Measurements from ENCODE around the gene TAGLN2. TPM values are rescaled to one million over a fixed set of nuclear protein-coding genes. Genes with fewer than 3 reads are reported as not detected.

Gene TAGLN2
- total and polyA plus RNA-seq, 2 experiments from 2014 or later: 122 to 292 TPM

GRCh38 chr1:159895286-159895685, 30.0 kb downstream of the TAGLN2 start:
- H3K27me3 ChIP-seq: no peaks in the 10 kb centered on the region
- H3K4me1 ChIP-seq (ENCODE audit: insufficient read depth): peaks cover 8% of the 10 kb centered on the region
- no peak overlapping the region for H3K4me3 ChIP-seq
- H2AFZ ChIP-seq: no peak overlapping the region
- 72% methylated on average over 3 of the region's 3 CpGs for WGBS (ENCODE audit: low lambda C conversion rate, missing lambda C conversion rate)
- no peaks in the 10 kb centered on the region for H3K9me2 ChIP-seq (replicated peaks; ENCODE audit: insufficient read depth)
- H4K20me1 ChIP-seq (ENCODE audit: insufficient read depth, poor library complexity, severe bottlenecking): no peaks in the 10 kb centered on the region
- H3K4me2 ChIP-seq: no peak overlapping the region
- no peak overlapping the region for H3K27ac ChIP-seq
- H3K79me2 ChIP-seq: no peaks in the 10 kb centered on the region
- no peaks in the 10 kb centered on the region for H3K9me3 ChIP-seq (ENCODE audit: low read depth)
- no peak for DNase-seq (ENCODE audit: low spot score)
- TF ChIP-seq EZH2phosphoT487 (IDR thresholded peaks at IDR 0.05; ENCODE audit: low read depth, severe bottlenecking, unreplicated experiment): no peak
- H3K36me3 ChIP-seq (replicated peaks; ENCODE audit: insufficient read depth, low read depth): no peaks in the 10 kb centered on the region

- Histone ChIP-seq H2AFZ (no peak overlapping the region), H3K79me2 (no peaks in the 10 kb centered on the region), H4K20me1 (ENCODE audit: insufficient read depth, poor library complexity, severe bottlenecking) (no peaks in the 10 kb centered on the region), H3K4me3 (no peak overlapping the region), H3K36me3 (replicated peaks; ENCODE audit: insufficient read depth, low read depth) (no peaks in the 10 kb centered on the region), H3K27me3 (no peaks in the 10 kb centered on the region), H3K9me2 (replicated peaks; ENCODE audit: insufficient read depth) (no peaks in the 10 kb centered on the region), H3K27ac (no peak overlapping the region), H3K4me1 (ENCODE audit: insufficient read depth) (peaks cover 6% of the 10 kb centered on the region), H3K4me2 (no peak overlapping the region), H3K9me3 (ENCODE audit: low read depth) (no peaks in the 10 kb centered on the region)
- no peak for DNase-seq (ENCODE audit: low spot score)
- TF ChIP-seq CTCF (IDR thresholded peaks at IDR 0.05; ENCODE audit: poor library complexity): peak; percentile 22
- TF ChIP-seq EZH2phosphoT487 (IDR thresholded peaks at IDR 0.05; ENCODE audit: low read depth, severe bottlenecking, unreplicated experiment): no peak
- no peak for TF ChIP-seq EZH2 (IDR thresholded peaks at IDR 0.05; ENCODE audit: borderline replicate concordance)
- WGBS (ENCODE audit: low lambda C conversion rate, missing lambda C conversion rate): 54% methylated on average over 5 of the region's 5 CpGs
Measured at GRCh38 chr1:159892944-159893343, 32.4 kb downstream of the TAGLN2 start.

GRCh38 chr1:159891275-159892157, 33.8 kb downstream of the TAGLN2 start:
- H3K4me1 ChIP-seq (ENCODE audit: insufficient read depth): peaks cover 5% of the 10 kb centered on the region
- no peak overlapping the region for H3K4me3 ChIP-seq
- 54% methylated on average over 7 of the region's 7 CpGs for WGBS (ENCODE audit: low lambda C conversion rate, missing lambda C conversion rate)
- no peaks in the 10 kb centered on the region for H3K36me3 ChIP-seq (replicated peaks; ENCODE audit: insufficient read depth, low read depth)
- no peaks in the 10 kb centered on the region for H3K9me3 ChIP-seq (ENCODE audit: low read depth)
- no peaks in the 10 kb centered on the region for H3K9me2 ChIP-seq (replicated peaks; ENCODE audit: insufficient read depth)
- no peak overlapping the region for H3K27ac ChIP-seq
- no peak overlapping the region for H2AFZ ChIP-seq
- no peaks in the 10 kb centered on the region for H4K20me1 ChIP-seq (ENCODE audit: insufficient read depth, poor library complexity, severe bottlenecking)
- no peaks in the 10 kb centered on the region for H3K79me2 ChIP-seq
- DNase-seq (ENCODE audit: low spot score): peak; percentile 88
- H3K27me3 ChIP-seq: no peaks in the 10 kb centered on the region
- H3K4me2 ChIP-seq: no peak overlapping the region
- TF ChIP-seq CTCF (IDR thresholded peaks at IDR 0.05; ENCODE audit: poor library complexity): peak; percentile 95
- TF ChIP-seq EZH2 (IDR thresholded peaks at IDR 0.05; ENCODE audit: borderline replicate concordance): no peak

GRCh38 chr1:159890390-159890789, 34.9 kb downstream of the TAGLN2 start:
- whole genome bisulfite sequencing (ENCODE audit: low lambda C conversion rate, missing lambda C conversion rate): 92% methylated on average over 8 of the region's 8 CpGs
- no peaks in the 10 kb centered on the region for H4K20me1 ChIP-seq (ENCODE audit: insufficient read depth, poor library complexity, severe bottlenecking)
- no peak overlapping the region for H3K4me2 ChIP-seq
- no peaks in the 10 kb centered on the region for H3K9me3 ChIP-seq (ENCODE audit: low read depth)
- H3K27me3 ChIP-seq: no peaks in the 10 kb centered on the region
- no peak overlapping the region for H2AFZ ChIP-seq
- H3K4me3 ChIP-seq: no peak overlapping the region
- no peak for TF ChIP-seq EZH2 (IDR thresholded peaks at IDR 0.05; ENCODE audit: borderline replicate concordance)
- no peak for TF ChIP-seq EZH2phosphoT487 (IDR thresholded peaks at IDR 0.05; ENCODE audit: low read depth, severe bottlenecking, unreplicated experiment)
- no peak for TF ChIP-seq CTCF (IDR thresholded peaks at IDR 0.05; ENCODE audit: poor library complexity)
- no peaks in the 10 kb centered on the region for H3K36me3 ChIP-seq (replicated peaks; ENCODE audit: insufficient read depth, low read depth)
- H3K27ac ChIP-seq: no peak overlapping the region
- H3K4me1 ChIP-seq (ENCODE audit: insufficient read depth): no peaks in the 10 kb centered on the region
- H3K9me2 ChIP-seq (replicated peaks; ENCODE audit: insufficient read depth): no peaks in the 10 kb centered on the region
- no peak for DNase-seq (ENCODE audit: low spot score)
- H3K79me2 ChIP-seq: no peaks in the 10 kb centered on the region

All from hepatocyte (in vitro differentiated cells).